ENCODE results near the gene KIAA1217.

KIAA1217 gene, protein sequence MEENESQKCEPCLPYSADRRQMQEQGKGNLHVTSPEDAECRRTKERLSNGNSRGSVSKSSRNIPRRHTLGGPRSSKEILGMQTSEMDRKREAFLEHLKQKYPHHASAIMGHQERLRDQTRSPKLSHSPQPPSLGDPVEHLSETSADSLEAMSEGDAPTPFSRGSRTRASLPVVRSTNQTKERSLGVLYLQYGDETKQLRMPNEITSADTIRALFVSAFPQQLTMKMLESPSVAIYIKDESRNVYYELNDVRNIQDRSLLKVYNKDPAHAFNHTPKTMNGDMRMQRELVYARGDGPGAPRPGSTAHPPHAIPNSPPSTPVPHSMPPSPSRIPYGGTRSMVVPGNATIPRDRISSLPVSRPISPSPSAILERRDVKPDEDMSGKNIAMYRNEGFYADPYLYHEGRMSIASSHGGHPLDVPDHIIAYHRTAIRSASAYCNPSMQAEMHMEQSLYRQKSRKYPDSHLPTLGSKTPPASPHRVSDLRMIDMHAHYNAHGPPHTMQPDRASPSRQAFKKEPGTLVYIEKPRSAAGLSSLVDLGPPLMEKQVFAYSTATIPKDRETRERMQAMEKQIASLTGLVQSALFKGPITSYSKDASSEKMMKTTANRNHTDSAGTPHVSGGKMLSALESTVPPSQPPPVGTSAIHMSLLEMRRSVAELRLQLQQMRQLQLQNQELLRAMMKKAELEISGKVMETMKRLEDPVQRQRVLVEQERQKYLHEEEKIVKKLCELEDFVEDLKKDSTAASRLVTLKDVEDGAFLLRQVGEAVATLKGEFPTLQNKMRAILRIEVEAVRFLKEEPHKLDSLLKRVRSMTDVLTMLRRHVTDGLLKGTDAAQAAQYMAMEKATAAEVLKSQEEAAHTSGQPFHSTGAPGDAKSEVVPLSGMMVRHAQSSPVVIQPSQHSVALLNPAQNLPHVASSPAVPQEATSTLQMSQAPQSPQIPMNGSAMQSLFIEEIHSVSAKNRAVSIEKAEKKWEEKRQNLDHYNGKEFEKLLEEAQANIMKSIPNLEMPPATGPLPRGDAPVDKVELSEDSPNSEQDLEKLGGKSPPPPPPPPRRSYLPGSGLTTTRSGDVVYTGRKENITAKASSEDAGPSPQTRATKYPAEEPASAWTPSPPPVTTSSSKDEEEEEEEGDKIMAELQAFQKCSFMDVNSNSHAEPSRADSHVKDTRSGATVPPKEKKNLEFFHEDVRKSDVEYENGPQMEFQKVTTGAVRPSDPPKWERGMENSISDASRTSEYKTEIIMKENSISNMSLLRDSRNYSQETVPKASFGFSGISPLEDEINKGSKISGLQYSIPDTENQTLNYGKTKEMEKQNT (N-terminal part only)

DNA sequence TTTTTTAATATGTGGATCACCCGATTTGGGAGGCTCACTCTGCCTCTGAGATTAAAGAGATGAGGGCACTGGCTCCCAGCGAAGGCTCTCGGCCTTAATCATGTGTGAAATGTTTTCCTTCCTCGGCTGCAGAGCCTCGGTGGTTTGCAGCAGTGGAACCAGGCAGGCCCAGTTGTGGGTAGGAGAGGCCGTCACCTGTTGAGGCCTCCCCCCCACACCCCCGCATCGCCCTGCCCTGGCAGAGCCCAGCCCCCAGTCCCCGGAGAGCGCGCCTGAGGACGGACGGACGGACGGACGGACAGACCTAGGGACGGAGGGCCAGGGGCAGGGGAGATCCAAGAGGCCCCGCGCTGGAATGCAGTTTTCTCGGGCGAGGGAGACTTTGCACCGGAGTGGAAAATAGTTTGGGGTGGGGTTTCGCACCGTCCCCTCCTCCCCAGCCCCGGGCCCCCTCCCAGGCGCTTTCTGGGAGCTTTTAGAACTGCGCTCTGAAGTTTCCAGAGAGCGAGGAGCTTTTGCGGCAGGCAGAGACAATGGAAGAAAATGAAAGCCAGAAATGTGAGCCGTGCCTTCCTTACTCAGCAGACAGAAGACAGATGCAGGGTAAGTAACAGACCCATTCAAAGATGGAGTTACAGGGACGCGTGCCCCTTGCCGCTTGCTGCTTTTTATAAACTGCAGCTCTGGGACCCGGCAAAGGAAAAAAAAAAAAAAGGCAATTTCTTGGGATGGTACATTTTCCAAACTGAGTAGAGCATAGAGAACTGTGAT is at the start of gene KIAA1217:
TSS of gene KIAA1217 (plus strand) at position 478 of the 771 bp plus-strand sequence. CDS start at position 534, 56 bp downstream.
- DNase-seq (ENCODE audit: low read depth in 2 of 2) = no peak

DNA sequence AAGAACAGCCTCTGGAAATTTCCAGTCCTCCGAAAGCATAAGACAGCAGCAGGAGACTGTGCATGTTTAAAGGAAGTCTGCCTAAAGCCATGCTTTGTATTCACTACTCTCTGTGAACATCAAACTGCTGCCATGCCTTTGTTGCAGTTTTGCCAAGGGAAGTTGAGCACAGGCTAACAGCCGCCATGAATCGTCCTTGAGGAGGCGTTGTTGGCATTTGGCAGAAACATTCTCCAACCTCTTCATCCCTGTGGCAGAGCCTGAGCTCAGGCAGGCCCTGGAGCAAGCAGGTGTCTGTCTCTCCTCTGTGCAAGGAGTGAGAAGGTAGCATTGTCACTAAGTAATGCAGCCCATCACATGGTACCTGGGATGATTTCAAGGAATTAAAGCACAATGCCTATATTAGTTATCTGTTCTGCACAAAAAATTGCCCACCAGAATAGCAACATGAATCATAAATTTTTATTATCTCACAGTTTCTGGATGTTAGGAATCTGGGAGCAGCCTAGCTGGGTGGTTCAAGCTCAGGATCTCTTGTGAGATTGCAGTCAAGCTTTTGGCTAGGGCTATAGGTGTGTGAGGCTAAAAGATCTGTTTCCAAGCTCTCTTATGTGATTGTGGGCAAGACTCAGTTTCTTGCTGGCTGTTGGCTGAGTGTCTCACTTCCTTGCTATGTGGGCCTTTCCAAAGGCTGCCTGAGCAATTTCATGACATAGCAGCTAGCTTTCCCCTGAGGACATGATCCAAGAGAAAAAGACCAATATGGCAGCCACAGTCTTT is 46.5 kb upstream of the KIAA1217 start:
- no peak for DNase-seq (ENCODE audit: low read depth in 2 of 2)

DNA sequence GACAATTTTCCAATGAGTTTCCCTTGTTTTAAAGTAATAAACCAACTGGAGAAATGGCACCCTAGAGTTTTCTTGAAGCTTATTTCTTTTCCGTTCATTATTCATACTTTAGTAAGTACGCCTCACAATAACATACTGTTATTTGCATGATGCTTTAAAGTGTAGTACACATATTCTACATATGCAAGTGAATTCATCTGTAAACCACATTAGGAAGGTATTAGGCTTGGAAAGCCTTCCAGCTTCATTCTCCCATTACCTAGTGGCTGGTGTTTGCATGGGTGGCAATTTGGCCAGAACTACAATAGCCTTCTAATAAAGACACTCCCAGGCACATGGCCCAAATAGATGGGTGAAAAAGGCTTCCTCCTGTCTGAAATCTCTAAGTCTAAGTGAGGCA is 45.5 kb upstream of the KIAA1217 start:
- no peak for DNase-seq (ENCODE audit: low read depth in 2 of 2)

DNA sequence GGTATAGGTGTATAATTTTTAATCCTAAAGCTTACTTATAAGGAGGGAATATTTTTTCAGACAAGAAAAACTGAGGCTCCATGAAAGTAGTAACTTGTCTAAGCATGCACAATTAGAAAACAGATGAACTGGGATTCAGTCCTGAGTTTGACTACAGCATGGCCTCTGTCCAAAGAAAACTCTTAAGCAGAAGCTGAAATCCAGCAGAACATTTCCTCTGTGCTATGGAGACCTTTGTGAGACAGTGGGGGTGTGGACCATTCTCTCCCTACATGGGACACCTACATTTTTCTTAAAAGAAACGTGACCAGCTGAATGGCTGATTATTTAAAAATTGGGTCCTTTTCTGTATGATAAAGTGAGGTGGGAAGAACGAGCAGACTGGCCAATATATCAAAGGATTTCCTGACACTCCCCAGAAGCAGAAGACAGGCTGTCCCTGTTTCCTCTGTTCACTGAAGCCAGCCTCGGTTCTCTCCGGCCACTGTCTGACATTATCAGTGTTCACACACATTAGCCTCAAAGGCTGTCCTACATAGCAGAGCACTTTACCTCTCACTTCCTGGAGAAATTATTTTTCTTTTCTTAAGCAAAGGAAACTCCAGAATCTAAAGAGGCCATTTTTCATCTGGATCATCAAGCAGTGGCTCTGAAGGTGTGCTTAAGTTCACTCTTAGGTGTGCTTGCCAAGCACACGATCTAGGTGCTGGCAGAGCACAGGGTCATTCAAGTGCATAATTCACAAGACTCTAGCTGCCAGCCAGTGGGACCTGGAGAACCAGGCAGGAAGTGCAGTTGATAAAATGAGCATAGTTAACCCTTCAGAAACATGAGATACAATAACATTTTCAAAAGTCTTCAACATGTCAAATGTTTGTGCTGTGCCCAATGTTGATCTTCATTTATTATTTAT is 40.4 kb upstream of the KIAA1217 start:
- DNase-seq (ENCODE audit: low read depth in 2 of 2) = no peak

DNA sequence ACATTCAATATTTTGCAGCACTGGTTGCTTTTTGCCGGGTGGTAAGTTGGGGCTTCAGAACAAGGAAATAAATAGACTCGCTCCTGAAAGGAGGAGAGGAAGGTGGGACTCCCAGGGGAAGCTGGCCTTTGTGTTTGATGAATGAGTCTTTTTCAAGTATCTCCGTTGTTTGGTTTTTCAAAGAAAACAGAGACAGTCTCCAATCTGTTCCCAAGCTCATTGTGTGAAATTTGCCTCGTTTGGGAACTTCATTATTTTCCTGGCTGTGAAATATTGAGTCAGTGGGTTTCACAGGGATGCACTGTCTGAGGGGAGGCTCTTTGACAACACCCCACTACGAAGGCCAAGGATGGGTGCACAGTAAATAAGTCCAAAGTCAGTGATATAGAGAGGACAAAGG is 38.7 kb upstream of the KIAA1217 start:
- DNase-seq (ENCODE audit: low read depth in 2 of 2) = no peak

DNA sequence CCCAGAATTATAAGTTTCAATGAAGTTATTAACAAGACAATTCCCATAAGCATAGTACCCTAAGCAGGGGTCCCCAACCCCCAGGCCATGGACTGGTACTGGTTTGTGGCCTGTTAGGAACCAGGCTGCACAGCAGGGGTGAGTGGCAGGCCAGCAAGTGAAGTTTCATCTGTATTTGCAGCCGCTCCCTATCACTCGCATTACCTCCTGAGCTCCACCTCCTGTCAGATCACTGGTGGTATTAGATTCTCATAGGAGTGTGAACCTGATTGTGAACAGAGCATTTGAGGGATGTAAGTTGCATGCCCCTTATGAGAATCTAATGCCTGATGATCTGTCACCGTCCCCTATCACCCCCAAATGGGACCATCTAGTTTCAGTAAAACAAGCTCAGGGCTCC is 36.0 kb upstream of the KIAA1217 start:
- DNase-seq (ENCODE audit: low read depth in 2 of 2) = no peak

DNA sequence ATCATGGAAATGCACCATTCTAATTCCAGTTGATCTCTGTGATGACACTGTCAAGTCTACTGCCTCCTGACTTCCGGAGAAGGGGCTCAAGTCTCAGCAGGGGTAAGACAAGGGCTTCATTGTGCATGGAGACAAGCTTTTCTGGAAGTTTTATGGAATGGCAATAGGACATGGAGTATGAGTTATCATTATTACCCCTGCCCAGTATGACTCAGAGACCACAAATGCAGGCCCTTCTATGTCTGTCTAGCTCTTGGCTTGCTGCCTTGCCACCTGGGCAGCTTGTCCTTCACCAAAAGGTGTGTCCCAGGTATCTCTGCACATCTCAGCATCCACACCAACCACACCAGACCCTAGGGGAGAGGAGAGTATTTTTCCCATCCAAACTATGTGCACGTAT is 34.9 kb upstream of the KIAA1217 start:
- DNase-seq (ENCODE audit: low read depth in 2 of 2) = no peak

DNA sequence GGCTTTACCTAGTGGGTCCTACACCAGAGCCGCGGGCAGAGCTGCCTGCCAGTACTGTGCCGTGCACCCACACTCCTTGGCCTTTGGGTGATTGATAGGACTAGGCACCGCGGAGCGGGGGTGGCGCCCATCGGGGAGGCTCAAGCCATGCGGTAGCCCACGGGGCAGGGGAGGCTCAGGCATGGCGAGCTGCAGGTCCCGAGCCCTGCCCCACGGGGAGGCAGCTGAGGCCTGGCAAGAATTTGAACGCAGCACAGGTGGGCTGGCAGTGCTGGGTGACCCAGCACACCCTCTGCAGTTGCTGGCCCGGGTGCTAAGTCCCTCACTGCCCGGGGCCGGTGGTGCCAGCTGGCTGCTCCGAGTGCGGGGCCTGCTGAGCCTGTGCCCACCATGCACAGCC is 32.3 kb upstream of the KIAA1217 start:
- DNase-seq (ENCODE audit: low read depth in 2 of 2) = no peak

DNA sequence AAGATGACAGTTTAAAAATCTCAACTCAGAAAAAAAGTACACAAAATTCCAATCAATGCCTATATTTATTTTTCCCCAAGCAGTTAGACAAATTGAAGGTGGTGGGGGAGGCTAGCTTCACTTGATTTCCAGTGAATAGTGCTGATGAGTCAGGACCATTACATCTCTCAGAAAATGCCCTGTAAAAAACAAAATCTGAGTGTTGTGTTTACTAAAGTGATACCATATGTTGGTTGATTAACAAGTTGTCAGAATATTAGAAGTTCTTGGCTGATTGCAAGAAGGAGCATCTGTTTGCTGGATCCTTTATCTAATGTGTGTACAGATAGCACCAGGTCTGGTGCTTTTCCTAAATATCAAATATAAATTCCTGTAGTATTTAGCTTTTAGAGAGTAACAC is 31.3 kb upstream of the KIAA1217 start:
- no peak for DNase-seq (ENCODE audit: low read depth in 2 of 2)

DNA sequence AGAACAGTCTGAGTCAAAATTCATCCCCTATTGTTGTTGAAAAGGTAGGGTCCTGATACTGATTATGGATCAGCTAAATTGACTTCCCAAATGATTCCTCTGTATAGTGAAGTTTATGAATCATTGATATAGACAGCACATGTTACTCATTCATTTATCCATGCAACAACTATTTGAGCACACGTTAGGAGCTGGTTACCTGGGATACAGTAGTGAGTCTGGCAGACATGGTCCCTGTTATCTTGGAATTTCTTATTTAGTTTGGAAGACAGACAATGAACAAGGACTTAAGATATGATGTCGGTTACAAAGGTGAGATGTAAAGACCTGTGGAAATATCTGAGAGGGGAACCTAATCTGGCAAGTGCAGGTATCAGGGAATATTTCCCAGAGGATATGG is 28.0 kb upstream of the KIAA1217 start:
- DNase-seq (ENCODE audit: low read depth in 2 of 2) = no peak

DNA sequence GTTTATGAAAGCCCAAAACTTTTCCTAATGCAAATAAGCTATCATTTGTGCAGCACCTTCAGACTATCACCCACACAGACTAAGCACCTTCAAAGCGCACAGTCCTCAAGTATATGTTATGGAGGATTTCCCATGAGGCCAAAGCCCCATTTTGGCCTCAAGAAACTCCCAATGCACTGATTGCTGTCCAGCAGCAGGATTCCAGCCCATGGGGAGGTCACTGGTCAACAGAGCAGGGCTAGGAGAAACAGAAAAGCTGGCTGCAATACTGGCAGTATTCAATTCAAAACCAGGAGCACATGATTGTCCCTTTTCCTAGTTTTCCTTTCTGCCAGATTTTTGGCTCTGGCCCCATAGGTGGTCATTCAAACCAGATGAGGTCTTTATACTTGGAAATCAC is 24.5 kb upstream of the KIAA1217 start:
- no peak for DNase-seq (ENCODE audit: low read depth in 2 of 2)

DNA sequence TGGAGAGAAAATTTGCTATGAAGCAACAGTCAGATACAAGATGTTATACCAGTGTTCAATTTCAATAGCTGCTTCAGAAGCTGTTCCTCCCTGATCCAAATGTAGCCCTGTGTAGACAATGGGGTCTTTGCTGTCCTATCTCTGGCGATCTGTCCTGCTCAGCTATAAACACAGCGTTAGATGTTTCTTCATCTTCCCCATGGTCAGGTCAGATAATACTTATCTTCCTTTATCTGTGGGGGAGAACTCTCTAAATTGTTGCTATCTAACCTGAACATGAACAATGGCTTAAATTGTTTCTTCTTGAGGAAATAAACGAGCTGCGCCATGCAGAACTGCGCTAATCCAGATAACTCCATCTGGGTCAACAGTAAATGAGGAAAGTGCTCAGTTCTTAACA is 15.6 kb upstream of the KIAA1217 start:
- DNase-seq (ENCODE audit: low read depth in 2 of 2) = no peak

DNA sequence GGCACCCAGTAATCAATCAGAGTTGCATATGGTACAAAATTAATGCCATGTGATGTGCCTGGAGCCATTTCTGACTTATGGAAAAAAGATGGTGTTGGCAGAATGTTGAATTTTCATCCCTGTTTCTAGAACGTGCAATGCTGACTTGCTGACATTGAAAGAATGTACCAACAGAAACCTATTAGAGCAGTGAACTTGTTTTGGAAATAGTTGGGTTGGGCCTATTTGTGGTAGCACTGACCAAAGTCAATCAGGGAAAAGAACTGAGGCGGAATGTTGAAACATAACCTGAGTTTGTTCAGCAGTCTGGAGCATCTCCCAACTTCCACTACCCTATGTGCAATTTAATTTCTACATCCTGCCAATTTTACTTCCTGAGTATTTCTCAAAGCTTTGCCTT is 11.7 kb upstream of the KIAA1217 start:
- no peak for DNase-seq (ENCODE audit: low read depth in 2 of 2)

DNA sequence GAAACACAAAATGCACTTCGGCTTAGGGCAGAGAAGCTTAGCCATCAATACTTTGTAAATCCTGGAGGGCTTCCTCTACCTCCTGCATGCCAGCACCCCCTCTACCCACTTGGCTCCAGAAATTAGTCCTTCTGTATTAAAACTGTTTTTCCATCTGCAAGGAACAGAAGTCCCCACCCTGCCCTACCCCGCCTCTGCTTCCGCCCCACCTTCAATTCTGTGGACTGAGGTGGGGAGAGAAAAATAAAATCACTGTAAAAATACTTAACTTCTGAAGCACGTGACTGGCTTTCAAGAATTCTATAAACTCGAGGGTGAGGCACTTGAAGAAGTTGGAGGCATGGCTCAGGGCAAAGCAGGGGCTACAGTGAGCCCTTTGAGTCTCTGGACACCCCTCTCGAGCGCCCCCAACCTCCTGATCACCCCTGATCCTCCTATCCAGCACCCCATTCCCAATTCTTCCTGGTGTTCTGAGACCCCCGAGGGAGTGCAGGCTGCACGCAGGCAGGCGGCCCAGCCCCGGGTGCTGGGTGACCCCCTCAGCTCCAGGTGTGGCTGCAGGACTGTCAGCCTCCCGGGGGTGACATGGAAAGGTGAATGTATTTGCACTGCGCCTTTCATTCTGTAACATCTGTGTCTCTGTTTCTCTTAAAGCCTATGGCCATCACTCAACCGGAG is 7.3 kb upstream of the KIAA1217 start:
- DNase-seq (ENCODE audit: low read depth in 2 of 2) = no peak

DNA sequence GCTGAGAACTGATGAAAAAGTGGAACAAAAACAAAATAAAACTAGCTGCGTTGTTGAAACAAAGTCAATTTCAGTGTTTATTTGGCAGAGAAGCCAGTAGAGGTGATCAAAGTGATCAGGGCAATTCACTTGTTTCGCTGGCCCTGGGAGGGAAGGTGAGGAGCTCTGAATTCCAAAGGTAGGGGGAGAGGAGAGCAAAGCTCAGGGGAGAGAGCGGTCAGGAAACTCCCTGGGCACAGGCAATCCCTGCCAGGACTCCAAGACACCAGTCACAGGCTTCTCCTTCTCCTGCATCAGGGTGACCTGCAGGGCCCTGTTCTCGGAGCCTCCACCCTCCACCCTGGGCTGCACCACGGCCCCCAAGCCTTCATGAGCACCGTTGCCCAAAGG is 6.8 kb upstream of the KIAA1217 start:
- no peak for DNase-seq (ENCODE audit: low read depth in 2 of 2)

DNA sequence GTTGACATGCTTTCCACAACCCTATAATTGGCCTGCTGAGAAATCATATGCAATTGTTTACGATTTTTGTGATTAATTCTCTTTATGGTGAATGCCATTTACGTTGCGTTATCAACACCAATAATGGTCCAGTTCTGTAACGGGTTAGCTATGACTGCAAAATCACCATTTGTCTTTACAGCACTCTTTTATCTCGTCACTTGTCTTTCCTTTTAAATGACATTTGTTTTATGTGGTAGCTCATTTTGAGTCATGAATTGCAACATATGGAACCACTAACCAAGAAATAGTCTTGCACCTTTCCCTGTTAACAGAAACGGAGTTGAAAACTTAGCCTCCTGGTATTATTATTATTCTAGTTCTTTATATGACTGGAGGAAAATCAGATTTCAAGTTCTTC is 3.1 kb upstream of the KIAA1217 start:
- no peak for DNase-seq (ENCODE audit: low read depth in 2 of 2)

DNA sequence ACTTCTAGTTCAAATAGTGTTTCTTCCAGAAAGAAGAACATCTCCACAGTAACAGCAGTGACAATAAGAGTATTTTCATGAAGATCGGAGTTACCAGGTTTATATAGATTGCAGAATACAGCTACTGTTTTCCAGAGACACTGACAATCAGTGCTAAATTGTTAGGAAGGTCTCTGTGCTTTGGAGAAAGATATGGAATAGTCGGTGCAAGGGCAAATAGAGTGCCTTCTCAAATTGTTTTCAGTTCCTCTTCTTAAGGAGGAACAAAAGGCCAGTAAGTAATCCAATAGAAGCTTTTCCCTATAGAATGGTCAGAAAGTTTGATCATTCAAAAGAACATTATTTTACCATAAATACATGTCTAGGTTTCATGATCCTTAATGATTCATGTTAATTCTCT is 2.6 kb upstream of the KIAA1217 start:
- no peak for DNase-seq (ENCODE audit: low read depth in 2 of 2)

DNA sequence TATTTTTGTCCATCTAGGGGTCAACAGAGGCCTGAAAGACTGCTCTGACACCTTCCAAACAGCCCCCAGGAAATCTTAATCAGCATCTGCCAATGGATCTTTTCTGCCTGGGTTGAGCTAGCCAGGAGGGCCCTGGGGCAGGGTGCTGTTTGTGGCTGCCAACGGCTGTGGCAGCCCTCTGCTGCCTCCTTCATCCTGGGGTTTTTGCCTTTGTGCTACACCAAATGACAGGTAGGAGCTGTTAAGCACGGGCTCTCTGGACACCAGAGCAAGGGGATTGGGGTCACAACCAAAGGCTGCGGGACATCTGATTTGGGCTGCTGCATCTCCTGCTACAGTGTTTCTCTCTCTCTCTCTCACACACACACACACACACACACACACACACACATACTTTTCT is 2.0 kb upstream of the KIAA1217 start:
- no peak for DNase-seq (ENCODE audit: low read depth in 2 of 2)

DNA sequence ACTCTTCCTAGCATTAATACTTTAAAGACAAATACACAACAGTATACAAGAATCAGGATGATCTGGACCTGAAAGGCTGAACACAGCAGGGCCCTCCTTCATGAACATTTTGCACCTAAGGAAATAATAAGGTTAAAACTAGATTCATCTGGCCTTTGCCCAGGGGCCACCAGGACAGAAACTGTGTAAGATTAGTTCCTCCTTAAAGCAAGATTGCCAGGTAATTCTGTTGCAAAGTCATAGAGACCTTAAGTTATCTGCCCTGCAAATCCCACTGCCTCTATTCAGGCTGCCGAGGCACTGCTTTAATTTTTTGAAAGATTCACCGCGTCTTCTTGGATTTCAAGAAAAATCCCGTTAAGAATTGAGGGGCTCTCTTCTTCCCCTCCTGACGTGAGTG is 1.6 kb upstream of the KIAA1217 start:
- DNase-seq (ENCODE audit: low read depth in 2 of 2) = no peak
